Natural killer cell treated with Interleukin-12 subunit alpha and Interleukin-12 subunit beta and Interleukin-15 and Interleukin-18, amount 100 ng/mL, for 72 hours (primary cell): ENCODE measurements around the gene LAMA2. TPM values are rescaled to one million over a fixed set of nuclear protein-coding genes. Genes with fewer than 3 reads are reported as not detected.

Source experiments
- ATAC-seq, 2 donors: fragments of 150-1000 bp; cut with Tn5 transposase in 1 of 2; sonication (Bioruptor Pico), chemical (Tn5 transposase) in 1 of 2; 2 replicates each; pipeline ENCODE4 v1.10.0; 2021
- DNase-seq: peaks from one replicate; pipeline ENCODE4 v3.0.0; 2022; ENCODE audit warnings: low spot score
- H3K27ac Mint-ChIP-seq, 2 donors: 1 replicate in 1 of 2; 2 replicates in 1 of 2; pipeline ENCODE4 v1.8.0; 2022; ENCODE audit warnings: mixed read lengths in 2 of 2, mild to moderate bottlenecking in 1 of 2, moderate library complexity in 1 of 2
- H3K27me3 Mint-ChIP-seq, 2 donors: 1 replicate in 1 of 2; 2 replicates in 1 of 2; pipeline ENCODE4 v1.8.0; 2022; ENCODE audit warnings: mixed read lengths in 2 of 2
- H3K36me3 Mint-ChIP-seq: one replicate; pipeline ENCODE4 v1.8.0; 2022; ENCODE audit warnings: mixed read lengths
- H3K4me1 Mint-ChIP-seq, 2 donors: 1 replicate in 1 of 2; 2 replicates in 1 of 2; pipeline ENCODE4 v1.8.0; 2022; ENCODE audit warnings: low read depth in 2 of 2, mixed read lengths in 2 of 2, mild to moderate bottlenecking in 1 of 2
- H3K4me3 Mint-ChIP-seq: one replicate; pipeline ENCODE4 v1.8.0; 2022; ENCODE audit warnings: mixed read lengths
- H3K9me3 Mint-ChIP-seq: 2 replicates; pipeline ENCODE4 v1.8.0; 2022; ENCODE audit warnings: mixed read lengths
- total RNA-seq, 2 donors: library from RNA; stranded (reverse); gene quantifications; one replicate each; pipeline ENCODE4 v1.2.3, GENCODE V29; 2022

The LAMA2 gene
- total RNA-seq, 2 donors from 2014 or later = 0.36 to 0.53 TPM

GRCh38 chr6:129402244-129402643 lies 519.3 kb downstream of the LAMA2 start:
- no peak overlapping the region for H3K4me3 Mint-ChIP-seq
- no peak overlapping the region for H3K27ac Mint-ChIP-seq
- no peaks in the 10 kb centered on the region for H3K4me1 Mint-ChIP-seq
- no peaks in the 10 kb centered on the region for H3K9me3 Mint-ChIP-seq
- H3K27me3 Mint-ChIP-seq = peaks cover 0 to 7% of the 10 kb centered on the region in 2 donors
- ATAC-seq (no peak), DNase-seq (no peak)
- H3K36me3 Mint-ChIP-seq = no peaks in the 10 kb centered on the region

GRCh38 chr6:129411092-129411491 lies 528.2 kb downstream of the LAMA2 start:
- Mint-ChIP-seq H3K4me1 (no peaks in the 10 kb centered on the region), H3K36me3 (no peaks in the 10 kb centered on the region), H3K27ac (no peak overlapping the region), H3K4me3 (no peak overlapping the region), H3K27me3 (peaks cover 0 to 3% of the 10 kb centered on the region in 2 donors), H3K9me3 (no peaks in the 10 kb centered on the region)
- ATAC-seq = no peak
- DNase-seq = no peak

GRCh38 chr6:129416337-129416990 lies 533.5 kb downstream of the LAMA2 start:
- ATAC-seq (peak in 1 of 2 donors; percentile 48), DNase-seq (no peak)
- no peaks in the 10 kb centered on the region for H3K4me1 Mint-ChIP-seq
- peaks cover 0 to 3% of the 10 kb centered on the region in 2 donors for H3K27me3 Mint-ChIP-seq
- no peaks in the 10 kb centered on the region for H3K9me3 Mint-ChIP-seq
- no peak overlapping the region for H3K4me3 Mint-ChIP-seq
- no peak overlapping the region for H3K27ac Mint-ChIP-seq
- no peaks in the 10 kb centered on the region for H3K36me3 Mint-ChIP-seq

- H3K27me3 Mint-ChIP-seq = peaks cover 0 to 3% of the 10 kb centered on the region in 2 donors
- DNase-seq = no peak
- no peaks in the 10 kb centered on the region for H3K36me3 Mint-ChIP-seq
- H3K27ac Mint-ChIP-seq = no peak overlapping the region
- H3K9me3 Mint-ChIP-seq = no peaks in the 10 kb centered on the region
- no peak overlapping the region for H3K4me3 Mint-ChIP-seq
- ATAC-seq = peak in 1 of 2 donors; percentile 6
- no peaks in the 10 kb centered on the region for H3K4me1 Mint-ChIP-seq
Observed at GRCh38 chr6:129417416-129418086, 534.6 kb downstream of the LAMA2 start.

GRCh38 chr6:129419324-129419723 lies 536.4 kb downstream of the LAMA2 start:
- ATAC-seq (no peak), DNase-seq (no peak)
- Mint-ChIP-seq H3K27me3 (peaks cover 0 to 3% of the 10 kb centered on the region in 2 donors), H3K9me3 (no peaks in the 10 kb centered on the region), H3K4me3 (no peak overlapping the region), H3K4me1 (no peaks in the 10 kb centered on the region), H3K36me3 (no peaks in the 10 kb centered on the region), H3K27ac (no peak overlapping the region)

- Mint-ChIP-seq H3K36me3 (no peaks in the 10 kb centered on the region), H3K4me1 (peaks cover 0 to 3% of the 10 kb centered on the region in 2 donors), H3K27me3 (peaks cover 0 to 3% of the 10 kb centered on the region in 2 donors), H3K9me3 (no peaks in the 10 kb centered on the region), H3K4me3 (no peak overlapping the region), H3K27ac (no peak overlapping the region)
- no peak for DNase-seq
- no peak for ATAC-seq
Observed at GRCh38 chr6:129426343-129426742, 543.4 kb downstream of the LAMA2 start.

GRCh38 chr6:129429956-129430355 lies 547.0 kb downstream of the LAMA2 start:
- no peaks in the 10 kb centered on the region for H3K36me3 Mint-ChIP-seq
- no peaks in the 10 kb centered on the region for H3K9me3 Mint-ChIP-seq
- no peak for ATAC-seq
- H3K4me1 Mint-ChIP-seq = peaks cover 0 to 3% of the 10 kb centered on the region in 2 donors
- DNase-seq = no peak
- no peak overlapping the region for H3K4me3 Mint-ChIP-seq
- no peak overlapping the region for H3K27ac Mint-ChIP-seq
- H3K27me3 Mint-ChIP-seq = peaks cover 0 to 8% of the 10 kb centered on the region in 2 donors

- peaks cover 0 to 11% of the 10 kb centered on the region in 2 donors for H3K27me3 Mint-ChIP-seq
- no peak for ATAC-seq
- H3K36me3 Mint-ChIP-seq = no peaks in the 10 kb centered on the region
- DNase-seq = no peak
- H3K9me3 Mint-ChIP-seq = no peaks in the 10 kb centered on the region
- no peak overlapping the region for H3K4me3 Mint-ChIP-seq
- H3K4me1 Mint-ChIP-seq = no peaks in the 10 kb centered on the region
- H3K27ac Mint-ChIP-seq = no peak overlapping the region
Observed at GRCh38 chr6:129432738-129433137, 549.8 kb downstream of the LAMA2 start.

- peaks cover 0 to 11% of the 10 kb centered on the region in 2 donors for H3K27me3 Mint-ChIP-seq
- no peaks in the 10 kb centered on the region for H3K4me1 Mint-ChIP-seq
- H3K4me3 Mint-ChIP-seq = no peak overlapping the region
- ATAC-seq (no peak), DNase-seq (no peak)
- no peaks in the 10 kb centered on the region for H3K9me3 Mint-ChIP-seq
- no peaks in the 10 kb centered on the region for H3K36me3 Mint-ChIP-seq
- no peak overlapping the region for H3K27ac Mint-ChIP-seq
Observed at GRCh38 chr6:129434091-129434490, 551.2 kb downstream of the LAMA2 start.

- Mint-ChIP-seq H3K27me3 (peaks cover 0 to 5% of the 10 kb centered on the region in 2 donors), H3K36me3 (no peaks in the 10 kb centered on the region), H3K9me3 (no peaks in the 10 kb centered on the region), H3K4me3 (no peak overlapping the region), H3K27ac (no peak overlapping the region), H3K4me1 (peaks cover 4 to 8% of the 10 kb centered on the region in 2 donors)
- ATAC-seq = no peak
- DNase-seq = no peak
Observed at GRCh38 chr6:129440691-129441090, 557.8 kb downstream of the LAMA2 start.

GRCh38 chr6:129444683-129445082 lies 561.7 kb downstream of the LAMA2 start:
- Mint-ChIP-seq H3K4me1 (peaks cover 29 to 40% of the 10 kb centered on the region in 2 donors), H3K4me3 (no peak overlapping the region), H3K9me3 (no peaks in the 10 kb centered on the region), H3K36me3 (peaks cover 8% of the 10 kb centered on the region), H3K27me3 (peaks cover 0 to 2% of the 10 kb centered on the region in 2 donors), H3K27ac (peak overlapping the region in 1 of 2 donors; percentile 82)
- no peak for ATAC-seq
- no peak for DNase-seq

- ATAC-seq (no peak), DNase-seq (no peak)
- peaks cover 0 to 2% of the 10 kb centered on the region in 2 donors for H3K27me3 Mint-ChIP-seq
- H3K4me3 Mint-ChIP-seq = peak overlapping the region; percentile 42
- H3K9me3 Mint-ChIP-seq = peaks cover 3% of the 10 kb centered on the region
- H3K36me3 Mint-ChIP-seq = peaks cover 14% of the 10 kb centered on the region
- H3K4me1 Mint-ChIP-seq = peaks cover 39 to 51% of the 10 kb centered on the region in 2 donors
- peak overlapping the region; percentile 46 to 82 for H3K27ac Mint-ChIP-seq
Observed at GRCh38 chr6:129446272-129447197, 563.6 kb downstream of the LAMA2 start.

- H3K4me1 Mint-ChIP-seq = peaks cover 39 to 53% of the 10 kb centered on the region in 2 donors
- peak overlapping the region; percentile 42 for H3K4me3 Mint-ChIP-seq
- ATAC-seq (no peak), DNase-seq (no peak)
- peaks cover 0 to 2% of the 10 kb centered on the region in 2 donors for H3K27me3 Mint-ChIP-seq
- H3K27ac Mint-ChIP-seq = peak overlapping the region; percentile 46 to 82
- peaks cover 14% of the 10 kb centered on the region for H3K36me3 Mint-ChIP-seq
- peaks cover 3% of the 10 kb centered on the region for H3K9me3 Mint-ChIP-seq
Observed at GRCh38 chr6:129447198-129447565, 564.2 kb downstream of the LAMA2 start.
